GM12892 (cell line): ENCODE results near the gene ADCY4.

Experiments
- POLR2A ChIP-seq: IDR thresholded peaks from 2 replicates; pipeline ENCODE4 v1.6.1; 2011; ENCODE audit warnings: low read depth, low read length, control low read depth
- POLR2AphosphoS5 ChIP-seq: IDR thresholded peaks from 2 replicates; pipeline ENCODE4 v1.6.1; 2011; ENCODE audit warnings: low read depth, low read length, control low read depth
- TAF1 ChIP-seq: IDR thresholded peaks from 2 replicates; pipeline ENCODE4 v1.6.1; 2011; ENCODE audit warnings: low read depth, mild to moderate bottlenecking, control low read depth, low read length, borderline replicate concordance

DNA sequence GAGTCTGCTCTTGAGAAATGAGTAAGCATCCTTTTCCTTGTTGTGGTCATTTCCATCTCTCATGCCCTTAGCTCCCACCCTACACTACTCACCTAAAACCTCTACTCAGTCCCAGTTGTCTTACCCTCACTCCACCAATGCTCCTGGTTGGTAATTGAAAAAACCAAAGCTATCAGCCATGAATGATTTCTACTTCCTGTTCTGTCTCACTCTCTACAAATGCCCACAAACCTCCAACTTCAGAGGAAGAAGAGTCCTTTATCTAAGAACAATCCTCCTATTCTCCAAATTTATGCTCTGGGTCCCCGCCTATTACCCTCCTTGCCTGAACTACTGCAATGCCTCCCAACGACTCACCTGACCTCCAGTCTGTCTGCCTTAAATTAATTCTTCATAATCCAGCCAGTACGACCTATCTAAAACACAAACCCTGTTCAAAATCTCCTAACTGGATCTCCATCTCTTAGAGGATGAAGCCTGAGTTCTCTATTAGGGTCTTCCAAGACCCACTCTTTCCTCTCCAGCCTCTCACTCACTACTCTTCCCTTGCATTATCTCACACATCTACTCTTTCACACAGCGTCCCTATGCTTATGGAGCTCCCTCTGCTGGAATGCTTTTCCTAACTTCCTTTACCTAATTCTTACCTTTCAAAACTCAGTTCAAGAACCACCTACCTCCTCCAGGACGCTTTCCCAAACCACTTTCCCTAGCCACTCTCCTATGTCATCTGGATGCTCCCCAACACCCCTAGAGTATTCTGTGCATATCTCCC lies 37.5 kb downstream of the ADCY4 start:
- no peak for TF ChIP-seq POLR2A
- TF ChIP-seq POLR2AphosphoS5: no peak
- no peak for TF ChIP-seq TAF1
